ENCODE data around the gene CACNA1C. TPM values are rescaled to one million over a fixed set of nuclear protein-coding genes. Genes with fewer than 3 reads are reported as not detected.

Gene CACNA1C
- total and polyA plus RNA-seq, 10 of the 15 experiments (the other 5 are each of a cell fraction or from before 2014, with no cell fraction given) = under 0.01 to 0.15 (median 0.09) TPM; not detected in 5

- TF ChIP-seq CEBPZ (IDR thresholded peaks at IDR 0.05; ENCODE audit: low read depth, low read length) (no peak), ZNF217 (IDR thresholded peaks at IDR 0.05) (no peak), STAT1 (conservative IDR thresholded peaks at IDR 0.05) (no peak), NBN (IDR thresholded peaks at IDR 0.05) (no peak)
Measured at GRCh38 chr12:2139651-2140050, 86.9 kb downstream of the CACNA1C start (continued).

GRCh38 chr12:2140858-2141519, 88.2 kb downstream of the CACNA1C start:
- 16% methylated on average over 8 of the region's 9 CpGs for WGBS (ENCODE audit: insufficient coverage, insufficient replicate concordance, low lambda C conversion rate, missing lambda C conversion rate)
- Histone ChIP-seq H3K27me3 (replicated peaks in 1 of 2; ENCODE audit: control insufficient read depth in 2 of 2, insufficient read depth in 2 of 2, low read length in 1 of 2) (peaks cover 0 to 2% of the 10 kb centered on the region in 2 experiments; a peak in 2 of 4 replicates), H3K79me2 (ENCODE audit: control insufficient read depth, insufficient read depth, low read length) (no peaks in the 10 kb centered on the region), H2AFZ (ENCODE audit: control insufficient read depth, low read depth, low read length) (no peak overlapping the region), H3K4me1 (ENCODE audit: control insufficient read depth, insufficient read depth, low read length) (no peaks in the 10 kb centered on the region), H3K4me3 (no peak overlapping the region), H3K9me3 (replicated peaks; ENCODE audit: control insufficient read depth, insufficient read depth, low read length) (no peaks in the 10 kb centered on the region), H3K36me3 (ENCODE audit: control insufficient read depth in 2 of 2, insufficient read depth in 2 of 2, low read length in 1 of 2) (no peaks in the 10 kb centered on the region), H3K4me2 (ENCODE audit: control insufficient read depth, insufficient read depth) (no peak overlapping the region), H3K9ac (ENCODE audit: control insufficient read depth, insufficient read depth, low read length) (no peak overlapping the region), H4K20me1 (ENCODE audit: control insufficient read depth, insufficient read depth) (no peaks in the 10 kb centered on the region), H3K27ac (ENCODE audit: control insufficient read depth, insufficient read depth) (no peak overlapping the region)
- in situ Hi-C loops (cut with MboI) (no loop called here), intact Hi-C loops (cut with micrococcal nuclease; ENCODE audit: unreplicated experiment) (no loop called here)
- ChIA-PET POLR2A (no interaction called here), SMC1A (ENCODE audit: uncharacterized antibody, unreplicated experiment) (no interaction called here), RAD21 (ENCODE audit: unreplicated experiment) (no interaction called here), CTCF (no interaction called here)
- BruUV-seq (replicated peaks) = no TSS peak
- no peak for ATAC-seq
- DNase-seq (ENCODE audit: low read depth, low spot score) = no peak
- FAIRE-seq = no peak
- TF ChIP-seq CHD2 (IDR thresholded peaks at IDR 0.05; ENCODE audit: borderline replicate concordance, low read depth, low read length) = no peak
- no peak for TF ChIP-seq TCF12 (IDR thresholded peaks at IDR 0.05; ENCODE audit: low read depth, low read length)
- TF ChIP-seq RAD21 (IDR thresholded peaks at IDR 0.05; ENCODE audit: insufficient read depth, low read depth, low read length) = no peak
- TF ChIP-seq EED (IDR thresholded peaks at IDR 0.05; ENCODE audit: low read depth) = no peak
- TF ChIP-seq CBX3 (IDR thresholded peaks at IDR 0.05; ENCODE audit: borderline replicate concordance, low read depth) = no peak
- TF ChIP-seq ZNF687 (IDR thresholded peaks at IDR 0.05) = no peak
- no peak for TF ChIP-seq NRF1 (conservative IDR thresholded peaks at IDR 0.05; ENCODE audit: low read depth, low read length)
- no peak for TF ChIP-seq ATF2 (IDR thresholded peaks at IDR 0.05; ENCODE audit: low read length)
- no peak for TF ChIP-seq DPF2 (IDR thresholded peaks at IDR 0.05)
- TF ChIP-seq MEF2A (IDR thresholded peaks at IDR 0.05; ENCODE audit: insufficient read depth, low read depth, low read length) = no peak
- no peak for TF ChIP-seq IKZF2 (IDR thresholded peaks at IDR 0.05)
- no peak for TF ChIP-seq POLR2AphosphoS5 (IDR thresholded peaks at IDR 0.05; ENCODE audit: low read length)

All from GM12878 (cell line).